Karpas-422 (cell line): ENCODE results near the gene C10orf143. TPM values are rescaled to one million over a fixed set of nuclear protein-coding genes. Genes with fewer than 3 reads are reported as not detected.
A peak's percentile ranks its signal among the peaks of the same experiment; 100 is the strongest.
"Not testable (repeated sequence)": the region's sequence is repeated elsewhere in the genome, so short reads cannot be mapped to it uniquely, and the experiment has no call there.

Experiments used
- DNase-seq: peaks from one replicate; pipeline ENCODE4 v3.0.0-alpha.2; 2015
- H2AFZ ChIP-seq: fragments of 200-600 bp; sonication (generic); 2 replicates; pipeline ENCODE4 v1.6.1; 2014; ENCODE audit warnings: antibody characterized with exemption, low read length, mixed read lengths
- H3K27ac ChIP-seq: fragments of 200-600 bp; sonication (generic); 2 replicates; pipeline ENCODE4 v1.5.1; 2014; ENCODE audit warnings: mild to moderate bottlenecking, low read length, moderate library complexity
- H3K27me3 ChIP-seq: fragments of 200-600 bp; sonication (generic); 2 replicates; pipeline ENCODE4 v1.6.1; 2014; ENCODE audit warnings: low read length, mixed read lengths
- H3K36me3 ChIP-seq: fragments of 200-600 bp; sonication (generic); 2 replicates; pipeline ENCODE4 v1.6.1; 2014; ENCODE audit warnings: low read length, mixed read lengths; ENCODE audit not compliant: insufficient read depth
- H3K4me1 ChIP-seq: fragments of 200-600 bp; sonication (generic); 2 replicates; pipeline ENCODE4 v1.6.1; 2014; ENCODE audit warnings: mild to moderate bottlenecking, low read length, mixed read lengths
- H3K4me2 ChIP-seq: fragments of 200-600 bp; sonication (generic); 2 replicates; pipeline ENCODE4 v1.6.1; 2014; ENCODE audit warnings: low read length, low read depth, mild to moderate bottlenecking; ENCODE audit not compliant: poor library complexity, severe bottlenecking
- H3K4me3 ChIP-seq: fragments of 200-600 bp; sonication (generic); 2 replicates; pipeline ENCODE4 v1.5.1; 2014; ENCODE audit warnings: mild to moderate bottlenecking, antibody characterized with exemption, low read length, mixed read lengths
- H3K79me2 ChIP-seq: fragments of 200-600 bp; sonication (generic); 2 replicates; pipeline ENCODE4 v1.6.1; 2014; ENCODE audit warnings: mild to moderate bottlenecking, low read length, mixed read lengths
- H3K9ac ChIP-seq: fragments of 200-600 bp; sonication (generic); 2 replicates; pipeline ENCODE4 v1.6.0; 2014; ENCODE audit warnings: low read length
- H3K9me2 ChIP-seq: fragments of 200-600 bp; sonication (generic), shearing (Covaris generic); replicated peaks from 2 replicates; pipeline ENCODE4 v1.6.0; 2014; ENCODE audit warnings: mild to moderate bottlenecking, low read length, moderate library complexity; ENCODE audit not compliant: insufficient read depth
- H3K9me3 ChIP-seq: fragments of 300-700, 200-600 bp; sonication (generic); 2 replicates; pipeline ENCODE4 v1.6.1; 2014; ENCODE audit warnings: low read length, mixed read lengths
- H4K20me1 ChIP-seq: fragments of 200-600 bp; sonication (generic); 2 replicates; pipeline ENCODE4 v1.6.1; 2014; ENCODE audit warnings: mild to moderate bottlenecking, antibody characterized with exemption, low read length, low read depth; ENCODE audit not compliant: insufficient read depth
- total RNA-seq: library from RNA; depleted of rRNA; stranded (reverse); fragments of >200 nt; shearing (Covaris generic); gene quantifications from 2 replicates; pipeline ENCODE4 v1.2.3, GENCODE V29; 2014; ENCODE audit warnings: low replicate concordance

C10orf143 gene
- total RNA-seq, 1 experiment from 2014 or later = 0.75 TPM

GRCh38 chr10:130127364-130128061 is 16.9 kb upstream of the C10orf143 start:
- Histone ChIP-seq H3K4me1 (peaks cover 4% of the 10 kb centered on the region), H3K4me3 (no peak overlapping the region), H3K9me2 (no peaks in the 10 kb centered on the region), H3K79me2 (no peaks in the 10 kb centered on the region), H3K27ac (no peak overlapping the region), H2AFZ (peak overlapping the region; percentile 18; the same call in 1 of the 2 replicates), H3K36me3 (no peaks in the 10 kb centered on the region), H3K27me3 (no peaks in the 10 kb centered on the region), H3K9me3 (no peaks in the 10 kb centered on the region), H3K9ac (no peak overlapping the region), H4K20me1 (no peaks in the 10 kb centered on the region), H3K4me2 (peak overlapping the region; percentile 21)
- DNase-seq = peak; percentile 75

DNA sequence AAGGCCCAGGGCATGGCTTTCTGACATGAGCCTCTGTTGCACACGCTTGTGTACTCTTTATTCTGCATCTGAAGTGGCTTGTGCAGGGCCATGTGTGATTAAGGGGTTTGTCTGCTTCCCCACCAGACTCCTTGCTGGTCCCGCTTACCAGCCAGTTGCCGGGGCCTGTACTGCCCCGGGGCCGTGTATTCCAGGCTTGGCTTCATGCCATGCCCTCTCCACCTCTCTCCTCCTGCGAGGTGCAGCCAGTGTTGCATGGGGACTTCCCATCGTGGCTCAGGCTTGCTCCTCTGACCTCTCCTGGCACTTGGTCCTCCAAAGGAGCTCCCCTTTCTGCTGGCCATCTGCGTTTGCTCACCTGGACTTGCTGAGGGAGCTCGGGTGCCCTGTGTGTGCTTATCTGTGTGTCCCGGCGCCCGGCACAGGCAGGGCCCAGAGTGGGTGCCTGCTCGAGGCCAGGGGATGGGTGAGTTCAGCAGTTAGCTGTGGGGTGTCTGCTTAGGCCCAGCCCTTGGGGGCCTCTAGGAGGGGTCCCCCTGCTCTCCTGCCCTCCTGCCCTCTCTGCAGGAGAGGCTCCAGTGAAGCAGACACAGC is 11.0 kb upstream of the C10orf143 start:
- no peaks in the 10 kb centered on the region for H3K36me3 ChIP-seq
- no peaks in the 10 kb centered on the region for H3K9me2 ChIP-seq
- H3K9me3 ChIP-seq = no peaks in the 10 kb centered on the region
- H3K4me2 ChIP-seq = no peak overlapping the region
- H3K4me1 ChIP-seq = no peaks in the 10 kb centered on the region
- no peak overlapping the region for H3K9ac ChIP-seq
- no peak overlapping the region for H3K27ac ChIP-seq
- DNase-seq = no peak
- H4K20me1 ChIP-seq = no peaks in the 10 kb centered on the region
- no peaks in the 10 kb centered on the region for H3K79me2 ChIP-seq
- H3K27me3 ChIP-seq = no peaks in the 10 kb centered on the region
- no peak overlapping the region for H2AFZ ChIP-seq
- no peak overlapping the region for H3K4me3 ChIP-seq

GRCh38 chr10:130117535-130117934 is 6.9 kb upstream of the C10orf143 start:
- DNase-seq = not testable (repeated sequence)

DNA sequence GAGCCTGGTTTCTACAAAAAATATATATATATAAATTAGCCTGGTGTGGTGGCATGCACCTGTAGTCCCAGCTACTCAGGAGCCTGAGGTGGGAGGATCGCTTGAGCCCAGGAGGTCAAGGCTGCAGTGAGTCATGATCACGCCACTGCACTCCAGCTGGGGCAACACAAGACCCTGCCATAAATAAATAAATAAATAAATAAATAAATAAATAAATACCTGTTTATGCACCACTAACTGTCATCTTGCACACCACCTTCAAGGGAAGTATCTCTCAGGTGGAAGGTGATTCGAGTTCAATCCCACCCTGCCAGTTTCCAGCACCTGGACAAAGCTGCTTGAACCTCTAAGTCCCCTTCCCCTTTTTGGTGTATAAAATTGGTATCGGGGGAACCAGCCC is 6.3 kb upstream of the C10orf143 start:
- not testable (repeated sequence) for H2AFZ ChIP-seq, H3K9ac ChIP-seq, H3K4me2 ChIP-seq, H3K9me3 ChIP-seq, H4K20me1 ChIP-seq, H3K27me3 ChIP-seq, H3K36me3 ChIP-seq, H3K4me3 ChIP-seq, H3K4me1 ChIP-seq, H3K9me2 ChIP-seq, H3K27ac ChIP-seq, DNase-seq, H3K79me2 ChIP-seq

More at GRCh38 chr10:130117535-130117934, 6.9 kb upstream of the C10orf143 start:
- not testable (repeated sequence) for H3K4me1 ChIP-seq, H3K9me3 ChIP-seq, H3K4me3 ChIP-seq, H2AFZ ChIP-seq, H3K27ac ChIP-seq, H3K9me2 ChIP-seq, H3K4me2 ChIP-seq, H3K27me3 ChIP-seq, H3K9ac ChIP-seq, H4K20me1 ChIP-seq, H3K36me3 ChIP-seq, H3K79me2 ChIP-seq

DNA sequence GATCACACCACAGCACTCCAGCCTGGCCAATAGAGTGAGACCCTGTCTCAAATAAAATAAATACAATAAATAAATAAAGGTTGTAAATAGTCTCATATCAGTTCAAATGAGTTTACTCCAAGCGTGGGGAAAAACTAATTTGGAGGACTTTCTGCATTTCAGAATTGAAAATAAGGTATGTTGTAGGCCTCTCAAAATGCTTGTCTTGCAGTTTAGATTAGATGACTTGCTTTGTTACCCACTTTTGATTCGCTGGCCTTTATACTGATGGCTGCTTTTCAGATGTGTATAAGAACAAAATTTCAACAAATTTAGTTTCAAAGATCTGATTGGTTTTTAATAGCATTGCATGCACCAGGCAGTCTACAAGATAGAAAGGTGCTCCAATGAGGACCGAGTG is 2.2 kb upstream of the C10orf143 start:
- DNase-seq = no peak
- H3K27me3 ChIP-seq = no peaks in the 10 kb centered on the region
- H3K79me2 ChIP-seq = peaks cover 27% of the 10 kb centered on the region
- no peak overlapping the region for H3K9ac ChIP-seq
- H3K4me3 ChIP-seq = no peak overlapping the region
- H3K4me2 ChIP-seq = peak overlapping the region; percentile 84
- H3K9me2 ChIP-seq = no peaks in the 10 kb centered on the region
- no peaks in the 10 kb centered on the region for H3K36me3 ChIP-seq
- H3K4me1 ChIP-seq = peaks cover 21% of the 10 kb centered on the region
- no peak overlapping the region for H3K27ac ChIP-seq
- no peaks in the 10 kb centered on the region for H3K9me3 ChIP-seq
- no peaks in the 10 kb centered on the region for H4K20me1 ChIP-seq
- H2AFZ ChIP-seq = no peak overlapping the region

DNA sequence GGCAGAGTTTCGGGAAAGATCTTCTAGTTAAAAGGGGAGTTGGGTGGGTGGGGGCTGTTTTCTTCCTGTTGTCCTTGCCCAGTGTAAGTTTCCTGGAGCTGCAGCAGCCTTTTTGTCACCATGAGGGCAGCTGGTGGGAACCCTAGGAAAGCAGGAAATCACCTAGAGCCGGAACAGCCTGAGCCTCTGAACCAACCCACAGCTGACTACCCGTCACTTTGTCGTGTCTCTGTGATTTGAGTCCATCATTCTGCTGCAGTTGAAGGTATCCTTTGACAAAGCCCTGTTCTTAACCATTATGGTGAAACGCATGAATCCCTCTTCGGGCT is 1.2 kb upstream of the C10orf143 start:
- Histone ChIP-seq H3K36me3 (no peaks in the 10 kb centered on the region), H2AFZ (no peak overlapping the region), H3K27ac (no peak overlapping the region), H3K27me3 (no peaks in the 10 kb centered on the region), H3K9me2 (no peaks in the 10 kb centered on the region), H3K9me3 (no peaks in the 10 kb centered on the region), H3K4me2 (peak overlapping the region; percentile 84), H3K4me1 (peaks cover 21% of the 10 kb centered on the region), H3K79me2 (peaks cover 31% of the 10 kb centered on the region), H3K4me3 (peak overlapping the region; percentile 99), H3K9ac (peak overlapping the region; percentile 98), H4K20me1 (no peaks in the 10 kb centered on the region)
- no peak for DNase-seq

DNA sequence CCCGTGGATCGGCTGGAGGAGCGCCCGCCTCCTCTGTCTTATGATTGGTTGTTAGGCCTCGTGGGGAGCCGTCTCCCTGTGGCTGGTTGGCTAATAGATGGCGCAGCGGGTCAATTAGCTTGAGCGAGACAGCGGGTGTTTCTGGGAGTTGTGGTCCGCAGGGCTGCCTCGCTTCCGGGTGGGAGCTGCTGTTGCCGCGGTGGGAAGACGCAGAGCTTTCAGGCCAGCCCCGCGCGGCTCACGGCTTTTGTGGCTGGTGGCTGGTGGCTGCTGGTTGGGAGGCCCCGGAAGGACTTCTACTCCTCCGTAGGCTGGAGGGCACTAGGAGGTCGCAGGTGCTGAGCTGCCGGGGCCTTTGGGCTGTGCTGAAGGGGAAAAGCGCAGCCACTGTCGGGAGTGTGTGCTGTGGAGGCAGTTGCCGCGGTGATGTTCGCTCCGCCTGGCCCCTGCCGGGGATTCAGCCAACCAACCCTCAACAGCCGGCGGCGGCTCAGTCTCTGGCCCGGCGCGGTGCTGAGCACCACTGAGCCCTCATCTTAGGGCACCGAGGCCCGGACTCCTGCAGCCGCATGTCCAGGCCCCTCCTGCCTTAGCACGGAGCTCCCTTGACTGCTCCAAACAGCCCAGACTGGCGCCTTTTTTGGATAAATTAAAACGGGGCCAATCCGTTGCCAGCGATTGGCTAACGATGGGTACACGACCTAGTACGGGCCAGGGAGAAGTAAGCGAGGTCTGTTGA is 652 bp upstream of the C10orf143 start:
- Histone ChIP-seq H3K9me3 (no peaks in the 10 kb centered on the region), H3K79me2 (peaks cover 31% of the 10 kb centered on the region), H3K4me3 (peak overlapping the region; percentile 99), H3K36me3 (no peaks in the 10 kb centered on the region), H3K4me2 (peak overlapping the region; percentile 84), H4K20me1 (no peaks in the 10 kb centered on the region), H3K27ac (peak overlapping the region; percentile 75), H3K9me2 (no peaks in the 10 kb centered on the region), H3K27me3 (no peaks in the 10 kb centered on the region), H3K4me1 (peaks cover 21% of the 10 kb centered on the region), H2AFZ (peak overlapping the region; percentile 94; the same call in 1 of the 2 replicates), H3K9ac (peak overlapping the region; percentile 98)
- peak; percentile 98 for DNase-seq

GRCh38 chr10:130109796-130110245 is 809 bp downstream of the C10orf143 start:
- peak overlapping the region; percentile 84 for H3K4me2 ChIP-seq
- H4K20me1 ChIP-seq = no peaks in the 10 kb centered on the region
- H3K27ac ChIP-seq = peak overlapping the region; percentile 72
- no peaks in the 10 kb centered on the region for H3K36me3 ChIP-seq
- peak overlapping the region; percentile 66; the same call in 1 of the 2 replicates for H2AFZ ChIP-seq
- H3K9me2 ChIP-seq = no peaks in the 10 kb centered on the region
- no peaks in the 10 kb centered on the region for H3K27me3 ChIP-seq
- no peaks in the 10 kb centered on the region for H3K9me3 ChIP-seq
- H3K4me3 ChIP-seq = peak overlapping the region; percentile 99
- H3K9ac ChIP-seq = peak overlapping the region; percentile 98
- H3K4me1 ChIP-seq = peaks cover 21% of the 10 kb centered on the region
- H3K79me2 ChIP-seq = peaks cover 31% of the 10 kb centered on the region
- peak; percentile 93 for DNase-seq
